Immature natural killer cell (primary cell): ENCODE data around the gene UBTD2. TPM values are rescaled to one million over a fixed set of nuclear protein-coding genes. Genes with fewer than 3 reads are reported as not detected.

Source experiments
- DNase-seq, 3 donors: peaks; one replicate each; pipeline ENCODE4 v3.0.0; 2022; ENCODE audit warnings: mixed read lengths in 1 of 3
- H3K27ac Mint-ChIP-seq, 6 donors: one replicate each; pipeline ENCODE4 v1.8.0; 2020; ENCODE audit warnings: mixed read lengths in 6 of 6, mild to moderate bottlenecking in 5 of 6, inconsistent platforms in 4 of 6, moderate library complexity in 3 of 6
- H3K27me3 Mint-ChIP-seq, 3 donors: one replicate each; pipeline ENCODE4 v1.8.0; 2020 to 2021; ENCODE audit warnings: low read depth in 3 of 3, mild to moderate bottlenecking in 3 of 3, mixed read lengths in 3 of 3, moderate library complexity in 3 of 3, inconsistent platforms in 1 of 3
- H3K36me3 Mint-ChIP-seq, 3 donors: one replicate each; pipeline ENCODE4 v1.8.0; 2020; ENCODE audit warnings: mixed read lengths in 3 of 3, inconsistent platforms in 2 of 3, mild to moderate bottlenecking in 2 of 3
- H3K4me1 Mint-ChIP-seq, 2 donors: one replicate each; pipeline ENCODE4 v1.8.0; 2020; ENCODE audit warnings: inconsistent platforms in 2 of 2, mild to moderate bottlenecking in 2 of 2, mixed read lengths in 2 of 2, moderate library complexity in 1 of 2
- H3K4me3 Mint-ChIP-seq, 5 donors: one replicate each; pipeline ENCODE4 v1.8.0; 2020; ENCODE audit warnings: mild to moderate bottlenecking in 5 of 5, mixed read lengths in 5 of 5, inconsistent platforms in 3 of 5, moderate library complexity in 3 of 5
- H3K9me3 Mint-ChIP-seq, 6 donors: one replicate each; pipeline ENCODE4 v1.8.0; 2020; ENCODE audit warnings: mild to moderate bottlenecking in 6 of 6, mixed read lengths in 6 of 6, inconsistent platforms in 4 of 6, moderate library complexity in 3 of 6
- polyA plus RNA-seq, 3 donors: library from polyadenylated mRNA; unstranded; fragments of 300-500 nt; fragmentation: Illumina TruSeq; gene quantifications; one replicate each; pipeline ENCODE4 v1.2.3, GENCODE V29; 2021

UBTD2 gene
- polyA plus RNA-seq, 3 donors from 2014 or later, result 1.5 TPM

DNA sequence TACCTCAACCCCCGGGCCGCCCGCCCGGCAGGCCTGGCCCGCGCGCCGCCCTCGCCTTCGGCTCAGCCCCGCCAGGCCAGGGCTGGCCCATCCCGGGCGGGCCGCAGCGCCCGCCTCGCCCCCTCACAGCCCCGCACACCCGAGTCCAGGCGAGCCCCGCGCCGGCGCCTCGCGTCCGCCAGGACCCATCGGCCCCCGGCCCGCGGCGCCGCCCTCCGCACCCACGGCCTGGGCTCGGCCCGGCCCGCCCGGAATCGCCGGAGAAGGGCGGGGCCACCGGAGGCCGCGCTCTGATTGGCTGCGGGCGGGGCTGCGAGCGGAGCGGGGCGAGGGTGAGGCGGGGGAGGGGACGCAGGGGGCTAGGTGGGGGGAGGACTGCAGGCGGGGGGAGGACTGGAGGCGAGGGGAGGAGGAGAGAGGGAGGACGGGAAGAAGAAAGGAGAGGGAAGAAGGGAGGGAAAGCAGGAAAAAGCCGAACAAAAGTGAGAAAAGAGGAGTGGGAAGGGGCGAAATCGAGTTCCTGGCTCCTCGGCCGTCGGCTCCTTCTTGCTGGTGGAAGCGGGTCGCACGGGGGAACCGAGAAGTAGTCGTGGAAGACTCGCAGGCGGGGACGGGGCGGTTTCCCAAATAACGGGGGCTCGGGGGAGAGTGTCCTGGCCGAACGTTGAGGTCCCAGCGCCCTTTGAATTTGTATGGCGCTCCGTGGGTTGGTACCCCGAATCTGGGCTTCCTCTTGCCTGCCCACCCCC is 472 bp upstream of the UBTD2 start:
- H3K27ac Mint-ChIP-seq, result peak overlapping the region in 4 of 6 donors; percentile 0 to 74 (median 60)
- H3K4me1 Mint-ChIP-seq, result peaks cover 20 to 26% of the 10 kb centered on the region in 2 donors
- H3K4me3 Mint-ChIP-seq, result peak overlapping the region; percentile 84 to 89 (median 84)
- peaks cover 2 to 3% (median 3%) of the 10 kb centered on the region in 3 donors for H3K27me3 Mint-ChIP-seq
- no peaks in the 10 kb centered on the region for H3K9me3 Mint-ChIP-seq
- H3K36me3 Mint-ChIP-seq, result peaks cover 0 to 3% (median 0%) of the 10 kb centered on the region in 3 donors
- DNase-seq, result peak; percentile 76 to 79 (median 77)

- peak overlapping the region in 5 of 6 donors; percentile 67 to 84 (median 72) for H3K27ac Mint-ChIP-seq
- H3K4me1 Mint-ChIP-seq, result peaks cover 20 to 26% of the 10 kb centered on the region in 2 donors
- H3K9me3 Mint-ChIP-seq, result no peaks in the 10 kb centered on the region
- peaks cover 2 to 3% (median 3%) of the 10 kb centered on the region in 3 donors for H3K27me3 Mint-ChIP-seq
- DNase-seq, result no peak
- peak overlapping the region; percentile 87 to 91 (median 88) for H3K4me3 Mint-ChIP-seq
- peaks cover 0 to 8% (median 0%) of the 10 kb centered on the region in 3 donors for H3K36me3 Mint-ChIP-seq
Measured at GRCh38 chr5:172282272-172283019, 1.1 kb downstream of the UBTD2 start.

GRCh38 chr5:172281346-172281745 is 2.2 kb downstream of the UBTD2 start:
- Mint-ChIP-seq H3K4me3 (peak overlapping the region in 2 of 5 donors; percentile 28 to 47), H3K36me3 (peaks cover 0 to 8% (median 0%) of the 10 kb centered on the region in 3 donors), H3K27me3 (peaks cover 2 to 3% (median 2%) of the 10 kb centered on the region in 3 donors), H3K4me1 (peaks cover 20 to 26% of the 10 kb centered on the region in 2 donors), H3K9me3 (no peaks in the 10 kb centered on the region), H3K27ac (peak overlapping the region in 1 of 6 donors; percentile 5)
- no peak for DNase-seq

- no peaks in the 10 kb centered on the region for H3K9me3 Mint-ChIP-seq
Measured at GRCh38 chr5:172280929-172281328, 2.6 kb downstream of the UBTD2 start.

GRCh38 chr5:172280317-172280716 is 3.2 kb downstream of the UBTD2 start:
- Mint-ChIP-seq H3K9me3 (no peaks in the 10 kb centered on the region), H3K4me3 (no peak overlapping the region), H3K4me1 (peaks cover 23 to 30% of the 10 kb centered on the region in 2 donors)

More at GRCh38 chr5:172280929-172281328, 2.6 kb downstream of the UBTD2 start:
- no peak overlapping the region for H3K4me3 Mint-ChIP-seq
- peaks cover 20 to 26% of the 10 kb centered on the region in 2 donors for H3K4me1 Mint-ChIP-seq
- peaks cover 1 to 3% (median 2%) of the 10 kb centered on the region in 3 donors for H3K27me3 Mint-ChIP-seq
- peaks cover 0 to 8% (median 0%) of the 10 kb centered on the region in 3 donors for H3K36me3 Mint-ChIP-seq
- no peak for DNase-seq
- H3K27ac Mint-ChIP-seq, result no peak overlapping the region

DNA sequence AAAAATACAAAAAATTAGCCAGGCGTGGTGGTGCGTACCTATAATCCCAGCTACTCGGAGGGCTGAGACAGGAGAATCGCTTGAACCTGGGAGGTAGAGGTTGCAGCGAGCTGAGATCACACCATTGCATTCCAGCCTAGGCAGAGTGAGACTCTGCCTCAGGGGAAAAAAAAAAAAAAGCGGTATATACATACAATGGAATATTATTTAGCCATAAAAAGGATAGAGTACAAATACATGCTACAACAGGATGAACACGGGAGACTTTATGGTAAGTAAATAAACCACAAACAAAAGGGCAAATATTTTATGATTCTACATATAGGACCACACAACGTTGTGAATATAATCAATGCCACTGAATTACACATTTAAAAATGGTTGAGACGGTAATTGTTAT is 5.2 kb downstream of the UBTD2 start:
- no peak for DNase-seq
- Mint-ChIP-seq H3K4me3 (no peak overlapping the region), H3K9me3 (no peaks in the 10 kb centered on the region), H3K4me1 (peaks cover 19 to 22% of the 10 kb centered on the region in 2 donors), H3K36me3 (peaks cover 0 to 8% (median 3%) of the 10 kb centered on the region in 3 donors), H3K27ac (no peak overlapping the region), H3K27me3 (no peaks in the 10 kb centered on the region)

More at GRCh38 chr5:172280317-172280716, 3.2 kb downstream of the UBTD2 start:
- Mint-ChIP-seq H3K36me3 (peaks cover 0 to 8% (median 0%) of the 10 kb centered on the region in 3 donors), H3K27ac (no peak overlapping the region), H3K27me3 (peaks cover 0 to 3% (median 2%) of the 10 kb centered on the region in 3 donors)
- no peak for DNase-seq

GRCh38 chr5:172276214-172276613 is 7.3 kb downstream of the UBTD2 start:
- peaks cover 0 to 5% (median 3%) of the 10 kb centered on the region in 3 donors for H3K36me3 Mint-ChIP-seq
- DNase-seq, result no peak
- peaks cover 5 to 6% of the 10 kb centered on the region in 2 donors for H3K4me1 Mint-ChIP-seq
- no peak overlapping the region for H3K4me3 Mint-ChIP-seq
- no peaks in the 10 kb centered on the region for H3K9me3 Mint-ChIP-seq
- no peaks in the 10 kb centered on the region for H3K27me3 Mint-ChIP-seq
- peak overlapping the region in 2 of 6 donors; percentile 1 to 17 for H3K27ac Mint-ChIP-seq

- Mint-ChIP-seq H3K4me1 (peaks cover 5 to 6% of the 10 kb centered on the region in 2 donors), H3K4me3 (no peak overlapping the region)
- peak in 1 of 3 donors; percentile 6 for DNase-seq
Measured at GRCh38 chr5:172274951-172275753, 8.4 kb downstream of the UBTD2 start.

DNA sequence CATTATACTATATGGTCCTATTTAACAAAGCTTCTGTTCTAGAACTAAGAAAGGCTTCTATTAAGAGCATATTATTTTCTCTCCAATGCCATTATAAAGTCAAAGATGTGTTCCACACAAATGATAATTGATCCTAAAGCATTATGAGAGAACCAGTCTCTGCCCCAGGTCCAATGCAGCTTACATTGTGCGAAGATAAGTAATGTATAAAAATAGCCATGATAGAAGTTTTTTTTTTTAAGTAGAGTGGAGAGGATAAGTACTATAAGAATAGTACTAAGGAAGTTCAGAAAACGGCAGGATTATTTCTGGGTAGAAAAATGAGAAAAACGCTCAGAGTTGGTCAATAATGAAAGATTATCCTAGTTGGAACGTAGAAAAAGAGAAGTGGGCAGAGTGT is 15.6 kb downstream of the UBTD2 start:
- Mint-ChIP-seq H3K27ac (no peak overlapping the region), H3K4me3 (no peak overlapping the region), H3K27me3 (peaks cover 0 to 2% (median 0%) of the 10 kb centered on the region in 3 donors), H3K9me3 (no peaks in the 10 kb centered on the region), H3K4me1 (no peaks in the 10 kb centered on the region), H3K36me3 (no peaks in the 10 kb centered on the region)
- DNase-seq, result no peak

More at GRCh38 chr5:172274951-172275753, 8.4 kb downstream of the UBTD2 start:
- Mint-ChIP-seq H3K27ac (no peak overlapping the region), H3K36me3 (peaks cover 0 to 5% (median 3%) of the 10 kb centered on the region in 3 donors), H3K27me3 (peaks cover 0 to 2% (median 0%) of the 10 kb centered on the region in 3 donors), H3K9me3 (no peaks in the 10 kb centered on the region)

DNA sequence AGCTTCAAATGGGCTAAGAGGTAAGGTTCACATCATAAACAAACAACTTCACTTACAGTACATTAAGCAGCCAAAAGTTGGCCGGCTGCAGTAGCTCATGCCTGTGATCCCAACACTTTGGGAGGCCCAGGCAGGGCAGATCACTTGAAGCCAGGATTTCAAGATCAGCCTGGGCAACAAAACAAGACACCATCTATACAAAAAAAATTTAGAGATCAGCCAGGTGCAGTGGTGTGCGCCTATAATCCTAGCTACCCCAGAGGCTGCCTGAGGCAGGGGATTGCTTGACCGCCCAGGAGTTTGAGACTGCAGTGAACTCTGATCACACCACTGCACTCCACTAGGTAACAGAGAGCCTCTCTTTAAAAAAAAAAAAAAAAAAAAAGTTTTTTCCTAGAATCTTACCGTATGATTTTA is 16.9 kb downstream of the UBTD2 start:
- Mint-ChIP-seq H3K4me1 (no peaks in the 10 kb centered on the region), H3K36me3 (no peaks in the 10 kb centered on the region), H3K9me3 (no peaks in the 10 kb centered on the region), H3K4me3 (no peak overlapping the region), H3K27me3 (peaks cover 0 to 2% (median 0%) of the 10 kb centered on the region in 3 donors), H3K27ac (no peak overlapping the region)
- no peak for DNase-seq

DNA sequence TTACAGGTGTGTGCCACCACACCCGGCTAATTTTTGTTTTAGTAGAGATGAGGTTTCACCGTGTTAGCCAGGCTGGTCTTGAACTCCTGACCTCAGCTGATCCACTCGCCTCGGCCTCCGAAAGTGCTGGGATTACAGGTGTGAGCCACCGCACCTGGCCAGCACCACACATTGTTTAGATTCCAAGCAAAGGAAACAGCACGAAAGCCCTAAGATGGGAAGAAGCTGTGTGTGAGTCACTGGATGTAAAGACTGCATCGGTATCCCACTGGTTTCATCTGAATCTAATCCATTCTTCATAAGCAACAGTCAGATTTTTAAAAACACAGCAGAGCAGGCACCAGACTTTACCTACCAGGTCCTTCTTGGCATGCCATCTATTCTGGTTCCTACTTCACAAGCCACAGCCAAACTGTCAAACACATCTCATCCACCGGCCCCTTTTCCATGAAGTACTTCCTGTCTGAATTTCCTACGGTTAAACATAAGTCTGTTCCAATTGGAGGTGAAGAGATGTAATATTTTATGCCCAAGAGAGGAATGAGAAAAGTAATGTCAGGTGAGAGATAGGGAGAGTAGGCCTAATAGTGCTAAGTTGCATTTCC is 17.4 kb downstream of the UBTD2 start:
- H3K4me3 Mint-ChIP-seq, result no peak overlapping the region
- peaks cover 0 to 2% (median 0%) of the 10 kb centered on the region in 3 donors for H3K27me3 Mint-ChIP-seq
- no peaks in the 10 kb centered on the region for H3K36me3 Mint-ChIP-seq
- no peak overlapping the region for H3K27ac Mint-ChIP-seq
- H3K4me1 Mint-ChIP-seq, result no peaks in the 10 kb centered on the region
- DNase-seq, result no peak
- H3K9me3 Mint-ChIP-seq, result no peaks in the 10 kb centered on the region

GRCh38 chr5:172264815-172265395 is 18.7 kb downstream of the UBTD2 start:
- no peaks in the 10 kb centered on the region for H3K4me1 Mint-ChIP-seq
- H3K4me3 Mint-ChIP-seq, result no peak overlapping the region
- H3K36me3 Mint-ChIP-seq, result no peaks in the 10 kb centered on the region
- H3K9me3 Mint-ChIP-seq, result no peaks in the 10 kb centered on the region
- H3K27ac Mint-ChIP-seq, result no peak overlapping the region
- no peaks in the 10 kb centered on the region for H3K27me3 Mint-ChIP-seq
- DNase-seq, result no peak
